Measurements from ENCODE around the gene GRM3.

GRM3 gene

DNA sequence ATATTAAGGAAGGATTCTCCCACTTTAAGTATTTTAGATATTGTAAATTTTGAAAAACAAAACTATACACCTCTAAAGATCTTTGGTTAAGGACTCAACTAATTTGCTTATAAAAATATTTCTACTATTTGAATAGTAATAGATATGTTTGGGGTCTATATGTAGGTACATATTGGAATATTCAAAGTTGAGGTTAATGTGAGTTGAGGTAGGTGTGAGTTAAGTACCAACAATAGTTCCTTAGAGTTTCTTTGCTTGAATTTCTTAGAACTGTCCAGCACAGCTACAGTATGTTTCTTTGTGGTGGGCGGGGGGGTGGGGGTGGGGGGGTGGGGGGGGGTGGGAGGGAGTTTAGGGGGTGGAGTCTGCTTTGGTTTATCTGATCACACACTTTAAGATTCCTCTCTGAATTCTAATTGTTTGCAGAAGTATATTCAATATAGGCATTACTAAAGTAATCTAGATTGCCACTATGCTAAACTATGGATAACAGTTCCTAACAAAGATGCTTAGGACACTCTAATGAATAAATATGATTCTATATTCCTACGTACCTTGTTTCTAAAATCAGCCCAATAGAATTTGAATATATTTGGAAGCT, 2.1 kb downstream of the GRM3 start:
- H3K27ac ChIP-seq: no peak overlapping the region
- TF ChIP-seq, protein P1, sequence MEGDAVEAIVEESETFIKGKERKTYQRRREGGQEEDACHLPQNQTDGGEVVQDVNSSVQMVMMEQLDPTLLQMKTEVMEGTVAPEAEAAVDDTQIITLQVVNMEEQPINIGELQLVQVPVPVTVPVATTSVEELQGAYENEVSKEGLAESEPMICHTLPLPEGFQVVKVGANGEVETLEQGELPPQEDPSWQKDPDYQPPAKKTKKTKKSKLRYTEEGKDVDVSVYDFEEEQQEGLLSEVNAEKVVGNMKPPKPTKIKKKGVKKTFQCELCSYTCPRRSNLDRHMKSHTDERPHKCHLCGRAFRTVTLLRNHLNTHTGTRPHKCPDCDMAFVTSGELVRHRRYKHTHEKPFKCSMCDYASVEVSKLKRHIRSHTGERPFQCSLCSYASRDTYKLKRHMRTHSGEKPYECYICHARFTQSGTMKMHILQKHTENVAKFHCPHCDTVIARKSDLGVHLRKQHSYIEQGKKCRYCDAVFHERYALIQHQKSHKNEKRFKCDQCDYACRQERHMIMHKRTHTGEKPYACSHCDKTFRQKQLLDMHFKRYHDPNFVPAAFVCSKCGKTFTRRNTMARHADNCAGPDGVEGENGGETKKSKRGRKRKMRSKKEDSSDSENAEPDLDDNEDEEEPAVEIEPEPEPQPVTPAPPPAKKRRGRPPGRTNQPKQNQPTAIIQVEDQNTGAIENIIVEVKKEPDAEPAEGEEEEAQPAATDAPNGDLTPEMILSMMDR (conservative IDR thresholded peaks at IDR 0.05): no peak

DNA sequence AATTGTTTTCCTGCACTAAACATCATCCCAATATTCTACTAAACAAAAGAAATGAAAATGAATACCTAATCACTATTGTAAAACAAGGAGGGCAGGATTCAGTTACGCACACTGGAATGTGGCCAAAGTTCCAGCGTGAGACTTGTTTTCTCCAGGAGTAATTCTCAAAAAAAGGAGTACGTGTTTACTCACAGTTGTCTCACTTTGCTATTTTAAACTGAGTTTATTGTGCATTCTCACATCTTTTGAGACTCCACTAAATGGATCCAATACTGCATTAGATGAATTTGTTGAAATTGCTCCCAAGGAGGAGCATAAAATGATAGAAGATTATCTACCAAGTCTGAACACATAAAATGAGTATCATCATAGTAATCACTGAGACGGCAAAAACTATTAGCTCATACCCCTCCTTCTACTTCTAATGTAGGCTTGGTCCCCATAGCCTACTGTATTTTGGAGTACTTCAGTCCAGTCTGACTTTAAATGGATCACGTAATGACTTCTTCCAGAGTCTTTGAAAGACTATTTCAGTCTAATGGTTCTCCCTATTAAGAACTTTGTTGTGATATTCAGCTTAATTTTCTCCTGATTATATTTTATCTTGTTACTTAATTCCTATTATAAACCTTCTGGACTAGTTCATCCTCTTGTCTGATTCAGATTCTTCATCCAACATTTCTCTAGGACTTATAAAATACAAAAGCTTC, 3.8 kb downstream of the GRM3 start:
- no peak overlapping the region for H3K27ac ChIP-seq
- TF ChIP-seq, protein P1 (conservative IDR thresholded peaks at IDR 0.05): no peak

DNA sequence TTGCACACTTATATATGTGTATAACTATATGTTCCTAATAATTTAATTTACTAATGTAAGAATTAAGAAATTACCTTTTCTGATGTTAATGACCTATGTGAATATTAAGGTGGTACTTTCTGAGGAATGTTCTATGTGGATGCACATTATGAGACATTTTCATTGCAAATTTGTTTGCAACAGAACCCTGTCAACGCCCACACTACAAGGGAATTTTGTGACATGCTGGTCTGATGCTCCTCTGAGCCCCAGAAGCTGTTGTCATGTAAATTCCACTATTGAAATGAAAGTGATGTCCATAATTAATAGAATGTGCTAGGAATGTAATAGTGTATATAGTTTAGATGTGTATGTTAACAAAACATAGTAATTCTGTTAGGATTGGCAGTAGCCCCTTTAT, 4.5 kb downstream of the GRM3 start:
- TF ChIP-seq, protein P1 (conservative IDR thresholded peaks at IDR 0.05): no peak
- H3K27ac ChIP-seq: no peak overlapping the region

DNA sequence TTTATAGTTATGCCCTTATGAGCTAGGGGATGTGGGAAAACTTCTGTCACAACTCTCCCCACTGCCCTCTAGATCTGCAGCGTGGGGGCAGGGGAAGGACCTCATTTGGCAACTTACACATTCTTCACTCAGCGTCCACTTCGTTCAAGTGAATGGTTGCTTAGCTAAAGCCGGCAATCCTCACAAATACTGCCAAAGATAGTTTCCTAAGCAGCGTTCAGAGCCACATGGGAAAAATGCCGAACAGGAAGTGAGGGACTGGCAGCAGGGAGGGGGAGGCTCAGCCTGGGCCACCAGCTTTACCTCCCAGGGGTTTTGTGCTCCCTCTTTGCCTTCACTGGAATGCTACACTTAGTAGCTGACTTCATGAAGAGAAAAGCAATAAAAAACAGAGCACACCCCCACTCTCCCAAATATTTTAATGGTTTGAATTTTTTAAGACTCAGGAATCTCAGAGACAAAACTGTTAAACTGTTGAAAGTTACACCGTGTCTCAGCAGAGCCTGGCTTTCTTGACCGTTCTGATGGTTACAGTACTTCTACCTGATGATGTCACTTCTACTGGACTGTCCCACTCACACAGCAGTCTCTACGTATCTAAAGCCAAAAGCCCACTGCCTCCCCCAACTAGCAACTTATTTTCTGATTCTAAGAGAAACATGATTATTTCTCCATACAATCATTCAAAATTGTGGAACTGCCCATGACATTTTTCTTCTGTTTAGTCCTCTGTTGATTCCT, 10.4 kb downstream of the GRM3 start:
- TF ChIP-seq, protein P1 (conservative IDR thresholded peaks at IDR 0.05): no peak

DNA sequence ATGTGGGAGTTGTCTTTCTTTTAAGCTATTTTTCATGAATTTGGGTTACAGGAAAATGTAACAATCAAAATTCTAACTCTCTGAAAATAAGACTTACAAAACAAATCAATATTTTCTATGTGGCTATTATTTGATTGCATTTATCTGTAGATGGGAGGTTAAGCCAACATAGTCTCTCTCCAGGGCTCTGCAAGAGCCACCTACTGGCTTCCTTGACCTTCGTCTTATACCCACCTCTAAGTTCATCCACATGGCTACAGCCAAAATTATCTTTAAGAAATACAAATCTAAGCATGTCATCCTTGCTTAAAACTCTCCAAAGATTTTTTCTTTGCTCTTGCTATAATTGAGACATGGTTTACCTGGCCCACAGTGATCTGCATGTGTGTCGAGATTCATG, 14.2 kb downstream of the GRM3 start:
- no peak overlapping the region for H3K27ac ChIP-seq
- TF ChIP-seq, protein P1 (conservative IDR thresholded peaks at IDR 0.05): no peak

More for the DNA sequence above, 10.4 kb downstream of the GRM3 start:
- no peak overlapping the region for H3K27ac ChIP-seq

DNA sequence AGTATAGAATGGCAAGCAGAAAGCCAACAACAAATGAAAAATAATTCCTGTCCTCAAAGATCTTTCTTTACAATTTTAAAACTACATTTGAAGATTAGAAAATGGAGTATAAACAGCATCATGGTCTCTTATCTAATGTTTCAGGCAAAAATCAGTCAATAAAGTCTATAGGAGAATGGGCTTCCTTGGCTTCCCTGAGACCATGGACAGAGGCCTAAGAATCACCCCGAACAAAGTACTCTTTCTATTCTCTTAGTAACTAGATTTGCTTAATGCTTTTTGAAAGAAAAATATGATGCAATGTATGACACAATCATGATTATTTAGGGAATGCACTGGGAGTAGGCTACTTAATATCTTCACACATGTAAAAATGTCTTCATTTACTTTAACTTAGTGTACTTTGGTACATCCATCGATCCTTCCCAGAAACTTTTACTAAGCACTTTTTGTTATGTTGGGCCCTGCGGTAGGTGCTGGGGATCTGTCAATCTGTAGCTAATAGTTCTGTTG, 17.3 kb downstream of the GRM3 start:
- TF ChIP-seq, protein P1 (conservative IDR thresholded peaks at IDR 0.05): no peak
- H3K27ac ChIP-seq: no peak overlapping the region

DNA sequence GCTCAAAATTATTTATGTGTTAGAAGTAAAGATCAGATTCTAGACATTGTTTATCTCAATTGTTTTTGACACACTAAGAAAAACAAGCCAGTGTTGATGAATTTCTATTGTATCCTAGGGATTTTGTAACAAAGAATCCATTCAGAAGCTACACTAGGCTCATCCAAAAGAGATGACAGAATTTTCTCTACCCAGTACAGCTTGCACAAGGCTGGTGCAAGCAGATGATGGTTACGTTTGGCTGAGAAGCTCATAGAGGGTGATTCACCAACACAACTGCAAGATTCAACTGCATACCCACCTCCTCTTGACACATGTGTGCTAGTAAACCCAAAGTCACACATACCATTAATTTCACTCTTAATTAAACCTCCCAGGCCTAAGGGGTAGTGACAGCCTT, 20.8 kb downstream of the GRM3 start:
- H3K27ac ChIP-seq: no peak overlapping the region
- TF ChIP-seq, protein P1 (conservative IDR thresholded peaks at IDR 0.05): no peak

Data from VCaP (cell line).